Keratinocyte (primary cell): ENCODE measurements around the gene ZSCAN5B.

ENCODE experiments used
- EZH2 ChIP-seq: IDR thresholded peaks from one replicate; pipeline ENCODE4 v1.6.1; 2012; ENCODE audit warnings: inconsistent platforms, mild to moderate bottlenecking, low read length, moderate library complexity
- TF ChIP-seq, protein P1 (sequence below), 3 experiments: IDR thresholded peaks in 1 of 3; conservative IDR thresholded peaks in 1 of 3; optimal IDR thresholded peaks in 1 of 3; 2 replicates in 2 of 3; 3 replicates in 1 of 3; pipeline versions ENCODE3 to v1.5.1; 2011; ENCODE audit warnings: low read length in 3 of 3, mild to moderate bottlenecking in 3 of 3, moderate library complexity in 2 of 3, control low read depth in 1 of 3, inconsistent platforms in 1 of 3; ENCODE audit not compliant: insufficient read depth in 2 of 3; ENCODE audit errors: extremely low read depth in 1 of 3

DNA sequence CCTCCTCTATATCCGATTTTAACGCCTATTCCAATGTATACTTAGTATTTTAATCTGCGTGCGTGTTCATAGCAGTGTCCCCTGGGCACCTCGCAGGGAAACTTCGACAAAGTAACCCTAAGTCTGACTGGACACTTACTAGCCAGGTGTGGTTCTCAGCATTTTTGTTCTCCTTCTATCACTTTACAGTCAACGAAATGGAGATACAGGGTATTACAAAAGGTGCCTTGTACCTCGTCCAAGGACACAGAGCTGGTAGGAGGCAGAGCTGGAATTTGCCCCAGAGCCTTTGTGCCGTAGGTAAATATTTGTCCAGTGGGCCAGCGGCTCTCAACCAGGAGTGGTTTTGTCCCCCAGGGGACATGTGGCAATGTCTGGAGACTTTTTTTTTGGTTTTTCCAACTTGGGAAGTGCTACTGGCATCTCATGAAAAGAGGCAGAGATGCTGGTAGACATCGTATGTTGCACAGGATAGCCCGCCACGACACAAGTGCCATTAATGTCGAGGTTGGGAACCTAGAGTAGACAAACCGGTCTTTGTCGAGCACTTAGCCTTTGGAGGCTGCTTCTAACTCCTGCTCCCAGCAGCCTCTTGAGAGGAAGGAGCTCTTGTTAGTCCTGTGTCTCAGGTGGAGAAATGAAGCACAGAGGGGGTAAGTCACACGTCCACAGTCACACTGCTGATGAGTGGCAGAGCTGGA is 55.3 kb downstream of the ZSCAN5B start:
- no peak for TF ChIP-seq EZH2
- TF ChIP-seq, protein P1, sequence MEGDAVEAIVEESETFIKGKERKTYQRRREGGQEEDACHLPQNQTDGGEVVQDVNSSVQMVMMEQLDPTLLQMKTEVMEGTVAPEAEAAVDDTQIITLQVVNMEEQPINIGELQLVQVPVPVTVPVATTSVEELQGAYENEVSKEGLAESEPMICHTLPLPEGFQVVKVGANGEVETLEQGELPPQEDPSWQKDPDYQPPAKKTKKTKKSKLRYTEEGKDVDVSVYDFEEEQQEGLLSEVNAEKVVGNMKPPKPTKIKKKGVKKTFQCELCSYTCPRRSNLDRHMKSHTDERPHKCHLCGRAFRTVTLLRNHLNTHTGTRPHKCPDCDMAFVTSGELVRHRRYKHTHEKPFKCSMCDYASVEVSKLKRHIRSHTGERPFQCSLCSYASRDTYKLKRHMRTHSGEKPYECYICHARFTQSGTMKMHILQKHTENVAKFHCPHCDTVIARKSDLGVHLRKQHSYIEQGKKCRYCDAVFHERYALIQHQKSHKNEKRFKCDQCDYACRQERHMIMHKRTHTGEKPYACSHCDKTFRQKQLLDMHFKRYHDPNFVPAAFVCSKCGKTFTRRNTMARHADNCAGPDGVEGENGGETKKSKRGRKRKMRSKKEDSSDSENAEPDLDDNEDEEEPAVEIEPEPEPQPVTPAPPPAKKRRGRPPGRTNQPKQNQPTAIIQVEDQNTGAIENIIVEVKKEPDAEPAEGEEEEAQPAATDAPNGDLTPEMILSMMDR (optimal IDR thresholded peaks at IDR 0.05 in 1 of 3, IDR thresholded peaks at IDR 0.05 in 1 of 3, conservative IDR thresholded peaks at IDR 0.05 in 1 of 3; ENCODE audit: extremely low read depth in 1 of 3, insufficient read depth in 2 of 3, low read length in 3 of 3), result no peak
